ENCODE measurements around the gene COQ9.
"Not testable (repeated sequence)": the region's sequence is repeated elsewhere in the genome, so short reads cannot be mapped to it uniquely, and the experiment has no call there.

COQ9 gene

GRCh38 chr16:57447186-57447962 lies at the start of gene COQ9, which contains the start of gene CIAPIN1:
COQ9 (plus strand) TSS chr16:57447479; CDS start chr16:57447506, 27 bp downstream.
CIAPIN1 (minus strand) TSS chr16:57447385; CDS start chr16:57440928, 6,457 bp downstream.
- DNase-seq (ENCODE audit: low spot score): peak; percentile 93

DNA sequence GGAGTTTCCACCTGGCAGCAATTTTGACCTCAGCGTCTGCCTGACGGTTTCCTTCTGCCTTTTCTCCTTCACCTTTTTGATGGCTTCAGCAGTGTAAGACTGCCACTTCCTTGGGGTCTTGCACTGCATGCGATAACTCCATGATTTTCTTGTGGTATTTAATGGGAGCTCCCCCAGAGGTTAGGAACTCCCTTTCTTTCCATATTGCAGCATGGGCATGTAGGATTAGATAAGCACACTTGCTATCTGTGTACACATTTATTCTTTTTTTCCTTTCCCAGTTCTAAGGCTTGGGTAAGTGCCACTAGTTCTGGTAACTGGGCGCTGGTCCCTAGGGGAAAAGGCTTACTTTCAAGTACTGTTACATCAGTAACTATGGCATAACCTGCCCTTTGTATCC lies 49.8 kb upstream of the COQ9 start:
- DNase-seq (ENCODE audit: low spot score): not testable (repeated sequence)

DNA sequence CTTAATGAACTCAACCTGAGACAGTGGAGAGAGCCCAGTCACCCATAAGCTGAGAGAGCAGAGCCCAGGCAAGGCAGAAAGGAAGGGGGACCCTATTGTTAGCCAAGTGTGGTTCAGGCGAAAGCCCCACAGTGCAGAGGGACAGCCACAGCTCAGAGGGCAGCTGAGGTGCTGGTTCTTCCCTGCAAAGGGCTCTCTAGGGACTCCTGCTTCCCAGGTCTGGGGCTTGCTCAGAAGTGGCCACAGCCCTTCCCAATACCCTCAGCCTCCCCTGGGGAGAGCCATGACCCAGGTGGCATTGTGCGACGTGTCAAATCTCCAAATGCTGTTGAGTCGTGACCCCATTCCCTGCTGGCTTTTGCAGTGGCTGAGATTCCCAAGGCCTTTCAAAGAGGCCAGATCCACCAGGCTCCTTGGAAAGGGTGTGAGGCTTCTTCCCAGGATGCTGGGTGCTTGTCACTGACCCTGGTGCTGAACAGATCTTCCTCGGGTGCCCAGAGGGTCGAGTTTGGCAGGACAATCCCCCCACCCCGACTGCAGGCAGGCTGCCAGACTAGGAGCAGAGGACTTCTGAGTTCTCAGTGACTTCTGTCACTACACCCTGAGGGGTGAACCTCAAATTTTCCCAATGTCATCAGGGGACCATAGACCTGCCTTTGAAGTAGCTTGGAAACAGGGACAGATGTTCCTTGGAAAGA lies 45.2 kb upstream of the COQ9 start:
- no peak for DNase-seq (ENCODE audit: low spot score)

GRCh38 chr16:57403965-57404817 lies 43.1 kb upstream of the COQ9 start, which contains the start of gene CCL17:
CCL17 (plus strand) TSS chr16:57404767; CDS start chr16:57413933, 9,166 bp downstream.
- DNase-seq (ENCODE audit: low spot score): no peak

- DNase-seq (ENCODE audit: low spot score): no peak
Measured at GRCh38 chr16:57405097-57405496, 42.2 kb upstream of the COQ9 start.

DNA sequence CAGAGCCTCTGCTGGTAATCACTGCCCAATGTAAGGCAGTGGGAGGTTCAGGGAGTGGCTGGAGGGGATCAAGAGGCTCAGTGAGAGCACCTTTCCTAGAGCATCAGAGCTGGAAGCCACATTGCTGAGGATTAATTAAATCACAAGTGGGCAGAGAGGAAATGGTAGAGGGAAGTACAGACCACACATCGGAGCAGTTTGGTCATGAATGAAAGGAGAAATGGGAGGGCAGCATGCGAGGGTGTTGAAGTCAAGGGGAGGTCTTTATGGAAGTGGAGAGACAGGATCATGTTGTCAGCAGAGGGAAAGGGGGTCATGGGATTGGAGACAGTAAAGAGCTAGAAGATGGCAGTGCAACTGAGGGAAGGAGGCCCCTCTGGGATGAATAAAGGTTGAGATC lies 40.4 kb upstream of the COQ9 start:
- no peak for DNase-seq (ENCODE audit: low spot score)

- DNase-seq (ENCODE audit: low spot score): no peak
Measured at GRCh38 chr16:57407521-57408353, 39.5 kb upstream of the COQ9 start.

DNA sequence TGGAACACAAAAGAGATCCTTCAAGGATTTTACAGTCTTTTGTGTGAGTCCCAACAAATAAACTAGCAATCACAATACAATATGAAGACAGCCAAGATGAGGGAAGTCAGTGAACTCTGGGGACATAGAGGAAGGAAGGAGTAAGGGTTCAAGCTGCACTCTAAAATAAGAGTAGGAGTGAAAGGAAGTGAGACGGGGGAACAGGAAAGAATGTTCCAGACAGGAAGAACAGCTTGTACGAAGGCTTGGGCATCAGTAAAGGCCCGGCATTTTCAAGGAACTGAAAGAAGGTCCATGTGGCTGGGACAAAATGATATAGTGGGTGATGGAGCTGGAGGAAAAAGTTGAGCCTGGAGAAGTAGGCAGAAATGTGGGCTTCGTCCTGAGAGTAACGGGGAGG lies 38.2 kb upstream of the COQ9 start:
- no peak for DNase-seq (ENCODE audit: low spot score)

DNA sequence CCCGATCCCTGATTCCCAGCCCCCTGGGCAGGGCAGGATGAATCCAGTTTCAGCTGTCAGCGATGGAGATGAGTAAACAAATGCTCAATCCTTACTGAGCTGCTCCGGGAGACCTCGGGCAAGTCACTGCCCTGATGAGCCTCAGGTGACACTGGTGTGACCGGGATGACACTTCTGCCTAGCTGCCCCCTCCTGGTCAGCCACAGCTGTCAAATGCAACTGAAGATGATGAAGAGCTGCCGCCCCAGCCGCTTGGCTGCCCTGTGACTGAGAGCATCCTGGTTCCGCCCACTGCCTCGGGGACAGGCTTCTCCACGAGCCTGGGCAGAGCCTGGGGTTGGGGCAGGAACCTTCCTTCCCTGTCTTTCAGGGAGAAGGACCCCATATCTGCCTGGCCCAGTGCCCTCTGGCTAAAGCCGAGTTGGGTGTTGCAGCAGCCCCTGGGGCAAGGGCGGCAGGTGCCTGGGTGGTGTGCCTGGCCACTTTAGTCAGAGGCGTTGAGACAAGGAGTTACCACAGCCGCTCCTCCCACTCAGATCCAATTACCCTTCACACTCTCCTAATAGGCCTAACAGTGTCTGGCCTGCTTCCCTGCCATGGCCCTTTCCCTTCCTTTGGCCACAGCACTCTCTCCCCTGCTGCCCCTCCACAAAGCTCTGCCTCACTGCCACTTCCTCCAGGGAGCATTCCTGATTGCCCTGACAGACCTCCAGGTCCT lies 37.2 kb upstream of the COQ9 start:
- DNase-seq (ENCODE audit: low spot score): no peak

GRCh38 chr16:57411362-57411976 lies 35.8 kb upstream of the COQ9 start:
- DNase-seq (ENCODE audit: low spot score): no peak

- DNase-seq (ENCODE audit: low spot score): no peak
Measured at GRCh38 chr16:57412584-57412983, 34.7 kb upstream of the COQ9 start.

GRCh38 chr16:57413301-57413730 lies 34.0 kb upstream of the COQ9 start:
- no peak for DNase-seq (ENCODE audit: low spot score)

DNA sequence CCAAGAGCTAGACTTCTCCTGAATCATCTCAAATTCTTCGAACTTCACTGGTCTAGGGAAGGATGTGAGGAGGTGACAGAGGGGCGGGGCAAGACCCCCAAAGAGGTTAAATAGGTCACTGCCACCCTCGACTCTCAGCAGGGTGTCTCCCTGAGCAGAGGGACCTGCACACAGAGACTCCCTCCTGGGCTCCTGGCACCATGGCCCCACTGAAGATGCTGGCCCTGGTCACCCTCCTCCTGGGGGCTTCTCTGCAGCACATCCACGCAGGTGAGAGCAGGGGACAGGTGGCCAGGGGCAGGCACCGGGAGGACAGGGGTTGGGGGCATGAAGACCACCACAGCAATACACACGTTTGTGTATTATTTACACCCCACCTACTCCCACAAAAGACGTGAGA lies 33.5 kb upstream of the COQ9 start:
- DNase-seq (ENCODE audit: low spot score): no peak

DNA sequence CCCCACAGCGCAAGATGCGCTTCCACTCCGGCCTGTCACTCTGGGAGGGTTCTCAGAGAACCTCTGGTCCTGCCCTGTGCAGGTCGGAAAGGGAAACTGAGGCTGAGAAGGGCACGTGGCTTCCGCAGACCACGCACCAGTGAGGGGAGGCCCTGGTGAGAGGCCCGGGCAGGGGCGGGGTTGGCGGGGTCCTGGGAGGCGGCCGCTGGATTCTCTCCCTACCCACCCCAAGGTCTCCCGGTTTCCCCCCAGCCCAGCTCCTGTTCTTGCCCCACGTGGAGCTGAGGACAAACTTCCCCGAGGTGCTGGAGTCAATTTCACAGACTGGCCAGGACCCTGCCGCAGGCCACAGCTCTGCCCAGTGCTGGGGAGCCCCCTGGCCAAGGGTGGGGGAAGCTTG lies 31.2 kb upstream of the COQ9 start:
- DNase-seq (ENCODE audit: low spot score): no peak

- no peak for DNase-seq (ENCODE audit: low spot score)
Measured at GRCh38 chr16:57419506-57419905, 27.8 kb upstream of the COQ9 start.

DNA sequence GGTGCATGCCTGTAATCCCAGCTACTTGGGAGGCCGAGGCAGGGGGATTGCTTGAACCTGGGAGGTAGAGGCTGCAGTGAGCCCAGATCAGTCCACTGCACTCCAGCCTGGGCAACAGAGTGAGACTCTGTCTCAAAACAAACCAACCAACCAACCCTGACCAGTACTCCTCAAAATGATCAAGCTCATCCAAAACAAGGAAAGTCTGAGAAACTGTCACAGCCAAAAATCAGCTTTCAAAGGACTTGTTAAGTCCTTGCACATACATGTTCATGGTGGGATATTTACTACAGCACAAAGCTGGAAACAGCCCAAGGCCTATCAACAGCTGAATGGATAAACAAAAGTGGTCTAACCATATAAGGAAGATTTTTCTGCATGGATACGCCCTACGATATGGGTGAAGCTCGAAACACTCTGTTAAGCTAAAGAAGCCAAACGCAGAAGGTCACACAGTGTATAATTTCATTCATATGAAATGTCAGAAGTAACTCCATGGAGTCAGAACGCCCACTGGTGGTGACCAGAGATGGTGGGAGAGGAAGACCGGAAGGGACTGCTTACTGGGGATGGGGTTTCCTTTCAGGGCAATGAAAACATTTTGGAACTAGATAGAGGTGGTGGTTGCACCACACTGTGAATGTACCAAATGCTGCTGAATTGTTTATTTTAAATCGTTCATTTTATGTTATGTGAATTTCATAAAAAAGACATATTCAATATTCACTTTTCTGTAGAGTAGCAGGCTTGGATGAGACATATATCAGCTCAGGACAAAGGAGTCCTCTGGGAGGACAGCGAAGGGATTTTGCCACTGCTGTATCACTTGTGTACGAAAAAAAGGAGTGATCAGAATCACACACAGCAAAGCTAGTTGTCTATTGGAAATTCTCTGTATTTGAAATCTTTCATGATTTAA lies 25.0 kb upstream of the COQ9 start:
- peak; percentile 37 for DNase-seq (ENCODE audit: low spot score)

DNA sequence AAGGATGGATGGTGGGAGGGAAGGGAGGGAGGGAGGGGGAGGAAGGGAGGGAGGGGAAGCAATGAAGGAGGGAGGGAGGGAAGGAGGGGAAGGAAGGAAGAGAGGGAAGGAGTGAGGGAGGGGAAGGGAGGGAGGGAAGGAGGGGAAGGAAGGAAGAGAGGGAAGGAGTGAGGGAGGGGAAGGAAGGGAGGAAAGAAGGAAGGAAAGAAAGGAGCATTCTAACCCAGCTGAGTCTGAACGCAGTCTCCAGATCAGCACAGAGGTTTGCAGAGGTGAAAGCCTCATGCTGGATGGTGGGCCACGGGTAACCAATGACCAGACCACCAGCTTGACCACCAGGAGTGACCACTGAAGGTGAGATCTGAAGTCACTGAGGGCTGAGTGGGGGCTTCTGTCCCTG lies 24.1 kb upstream of the COQ9 start:
- no peak for DNase-seq (ENCODE audit: low spot score)

DNA sequence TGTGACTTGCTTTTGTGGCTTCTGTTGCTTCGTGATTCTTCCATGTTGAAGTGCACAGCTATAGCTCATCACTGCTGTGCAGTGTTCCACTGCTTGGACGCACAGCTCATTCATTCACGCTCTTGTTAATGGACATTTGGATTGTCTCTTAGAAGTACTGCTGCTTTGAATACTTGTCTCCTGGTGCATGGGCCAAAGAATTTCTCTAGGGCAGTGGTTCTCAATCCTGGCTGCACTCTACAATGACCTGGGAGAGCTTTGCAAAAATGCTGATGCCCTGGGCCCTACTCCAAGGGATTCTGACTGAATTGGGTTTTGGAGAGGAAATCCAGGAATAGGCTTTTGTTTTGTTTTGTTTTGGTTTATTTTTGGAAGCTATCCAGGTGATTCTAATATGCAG lies 22.7 kb upstream of the COQ9 start:
- no peak for DNase-seq (ENCODE audit: low spot score)

- DNase-seq (ENCODE audit: low spot score): no peak
Measured at GRCh38 chr16:57426356-57426755, 20.9 kb upstream of the COQ9 start.

Measured in cerebellar cortex (tissue), 1 donor.